ENCODE results near the gene HSF2BP.
"Not testable (repeated sequence)": the region's sequence is repeated elsewhere in the genome, so short reads cannot be mapped to it uniquely, and the experiment has no call there.

Gene HSF2BP

GRCh38 chr21:43597540-43598250, 61.6 kb downstream of the HSF2BP start:
- no peak for DNase-seq (ENCODE audit: low read depth)

- DNase-seq (ENCODE audit: low read depth): no peak
Measured at GRCh38 chr21:43597052-43597451, 62.2 kb downstream of the HSF2BP start.

GRCh38 chr21:43596616-43597015, 62.7 kb downstream of the HSF2BP start:
- DNase-seq (ENCODE audit: low read depth): no peak

- not testable (repeated sequence) for DNase-seq (ENCODE audit: low read depth)
Measured at GRCh38 chr21:43595769-43596168, 63.5 kb downstream of the HSF2BP start.

- no peak for DNase-seq (ENCODE audit: low read depth)
Measured at GRCh38 chr21:43593078-43593477, 66.2 kb downstream of the HSF2BP start.

- DNase-seq (ENCODE audit: low read depth): no peak
Measured at GRCh38 chr21:43591571-43591970, 67.7 kb downstream of the HSF2BP start.

- no peak for DNase-seq (ENCODE audit: low read depth)
Measured at GRCh38 chr21:43590194-43590593, 69.1 kb downstream of the HSF2BP start.

GRCh38 chr21:43588957-43589356, 70.3 kb downstream of the HSF2BP start:
- DNase-seq (ENCODE audit: low read depth): no peak

- DNase-seq (ENCODE audit: low read depth): no peak
Measured at GRCh38 chr21:43585924-43586413, 73.3 kb downstream of the HSF2BP start.

- DNase-seq (ENCODE audit: low read depth): no peak
Measured at GRCh38 chr21:43585514-43585913, 73.8 kb downstream of the HSF2BP start.

GRCh38 chr21:43581453-43581852, 77.8 kb downstream of the HSF2BP start:
- no peak for DNase-seq (ENCODE audit: low read depth)

- no peak for DNase-seq (ENCODE audit: low read depth)
Measured at GRCh38 chr21:43578677-43579303, 80.5 kb downstream of the HSF2BP start.

- no peak for DNase-seq (ENCODE audit: low read depth)
Measured at GRCh38 chr21:43575473-43575844, 83.8 kb downstream of the HSF2BP start.

GRCh38 chr21:43574741-43575472, 84.4 kb downstream of the HSF2BP start:
- no peak for DNase-seq (ENCODE audit: low read depth)

- no peak for DNase-seq (ENCODE audit: low read depth)
Measured at GRCh38 chr21:43573921-43574320, 85.4 kb downstream of the HSF2BP start.

- no peak for DNase-seq (ENCODE audit: low read depth)
Measured at GRCh38 chr21:43572446-43572845, 86.8 kb downstream of the HSF2BP start.

GRCh38 chr21:43571976-43572375, 87.3 kb downstream of the HSF2BP start:
- DNase-seq (ENCODE audit: low read depth): no peak

- not testable (repeated sequence) for DNase-seq (ENCODE audit: low read depth)
Measured at GRCh38 chr21:43570195-43570594, 89.1 kb downstream of the HSF2BP start.

- not testable (repeated sequence) for DNase-seq (ENCODE audit: low read depth)
Measured at GRCh38 chr21:43562451-43562850, 96.8 kb downstream of the HSF2BP start.

- DNase-seq (ENCODE audit: low read depth): not testable (repeated sequence)
Measured at GRCh38 chr21:43540561-43540960, 118.7 kb downstream of the HSF2BP start.

GRCh38 chr21:43522495-43523131, 136.7 kb downstream of the HSF2BP start:
- DNase-seq (ENCODE audit: low read depth): not testable (repeated sequence)

GRCh38 chr21:43517701-43518100, 141.6 kb downstream of the HSF2BP start:
- not testable (repeated sequence) for DNase-seq (ENCODE audit: low read depth)
